H1 (cell line): ENCODE measurements around the gene TMX3.

Experiments
- JUN ChIP-seq: IDR thresholded peaks from 2 replicates; pipeline ENCODE4 v1.6.1; 2011; ENCODE audit warnings: low read depth, mild to moderate bottlenecking, improper control_type of control experiment, low read length
- SUZ12 ChIP-seq: fragments of 200-600 bp; sonication (generic); IDR thresholded peaks from 2 replicates; pipeline ENCODE4 v1.6.1; 2012; ENCODE audit warnings: mild to moderate bottlenecking, inconsistent platforms, low read length, moderate library complexity, mixed read lengths
- TF ChIP-seq, protein P1 (sequence below), 3 experiments: IDR thresholded peaks; 1 replicate in 2 of 3; 2 replicates in 1 of 3; pipeline versions ENCODE4 v1.5.1 to v1.6.1; 2011; ENCODE audit warnings: low read length in 3 of 3, mild to moderate bottlenecking in 3 of 3, inconsistent platforms in 2 of 3, low read depth in 1 of 3, moderate library complexity in 1 of 3; ENCODE audit not compliant: insufficient read depth in 1 of 3; ENCODE audit errors: control extremely low read depth in 1 of 3

DNA sequence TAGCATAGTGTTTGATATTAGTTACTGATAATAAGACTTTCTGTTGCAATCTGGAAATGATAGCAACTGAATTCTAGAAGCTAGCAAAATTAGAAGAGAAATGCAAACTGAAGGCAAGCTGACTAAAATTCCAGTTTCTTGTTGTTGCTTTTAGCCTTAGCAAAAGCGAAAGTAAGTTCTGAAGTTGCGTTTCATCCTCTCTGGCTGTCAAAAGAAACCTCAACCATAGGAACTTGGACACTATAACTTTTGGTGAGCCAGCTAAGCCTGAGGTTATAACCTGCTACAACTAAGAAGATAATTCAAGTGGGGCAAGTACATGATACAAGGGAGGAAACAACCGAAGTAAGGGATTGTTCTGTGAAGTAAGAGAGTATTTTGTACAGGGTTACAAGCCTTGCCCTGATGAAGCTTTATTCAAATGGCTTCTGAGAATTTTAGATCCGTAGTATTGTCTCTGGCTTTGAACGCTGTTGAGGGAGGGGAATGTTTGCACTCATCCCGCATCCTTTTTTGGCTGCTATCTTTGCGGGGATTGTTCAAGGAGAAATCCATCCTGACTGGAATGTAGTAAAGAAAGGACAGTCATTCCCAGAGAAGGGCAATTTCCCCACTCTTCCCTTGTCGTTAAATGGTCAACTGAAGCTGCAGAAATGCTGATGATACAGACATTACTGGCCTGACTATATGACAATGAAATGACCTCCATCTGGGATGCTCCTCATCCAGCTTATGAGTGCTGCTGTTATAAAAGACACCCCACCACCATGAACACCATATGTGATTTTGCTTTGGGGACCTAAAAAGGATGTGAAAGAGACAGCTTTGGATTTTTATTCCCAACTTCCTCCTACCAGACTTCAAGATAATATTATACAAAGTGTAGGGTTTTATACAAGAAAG is 7.0 kb upstream of the TMX3 start:
- TF ChIP-seq, protein P1, sequence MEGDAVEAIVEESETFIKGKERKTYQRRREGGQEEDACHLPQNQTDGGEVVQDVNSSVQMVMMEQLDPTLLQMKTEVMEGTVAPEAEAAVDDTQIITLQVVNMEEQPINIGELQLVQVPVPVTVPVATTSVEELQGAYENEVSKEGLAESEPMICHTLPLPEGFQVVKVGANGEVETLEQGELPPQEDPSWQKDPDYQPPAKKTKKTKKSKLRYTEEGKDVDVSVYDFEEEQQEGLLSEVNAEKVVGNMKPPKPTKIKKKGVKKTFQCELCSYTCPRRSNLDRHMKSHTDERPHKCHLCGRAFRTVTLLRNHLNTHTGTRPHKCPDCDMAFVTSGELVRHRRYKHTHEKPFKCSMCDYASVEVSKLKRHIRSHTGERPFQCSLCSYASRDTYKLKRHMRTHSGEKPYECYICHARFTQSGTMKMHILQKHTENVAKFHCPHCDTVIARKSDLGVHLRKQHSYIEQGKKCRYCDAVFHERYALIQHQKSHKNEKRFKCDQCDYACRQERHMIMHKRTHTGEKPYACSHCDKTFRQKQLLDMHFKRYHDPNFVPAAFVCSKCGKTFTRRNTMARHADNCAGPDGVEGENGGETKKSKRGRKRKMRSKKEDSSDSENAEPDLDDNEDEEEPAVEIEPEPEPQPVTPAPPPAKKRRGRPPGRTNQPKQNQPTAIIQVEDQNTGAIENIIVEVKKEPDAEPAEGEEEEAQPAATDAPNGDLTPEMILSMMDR (IDR thresholded peaks at IDR 0.05; ENCODE audit: control extremely low read depth in 1 of 3, insufficient read depth in 1 of 3, low read depth in 1 of 3, low read length in 3 of 3): no peak
- TF ChIP-seq SUZ12 (no peak), JUN (no peak)
